HepG2 (cell line): ENCODE data around the gene FNDC3B. TPM values are rescaled to one million over a fixed set of nuclear protein-coding genes. Genes with fewer than 3 reads are reported as not detected.

Experiments used
- CCAR2 ChIP-seq: fragments of 200-400 bp; formaldehyde crosslinking; optimal IDR thresholded peaks from 2 replicates; pipeline ENCODE3; 2018; ENCODE audit warnings: low read depth, mild to moderate bottlenecking, low read length, moderate library complexity
- CREM ChIP-seq, 2 experiments: sonication (generic) in 1 of 2; formaldehyde crosslinking in 1 of 2; IDR thresholded peaks; 2 replicates each; pipeline versions ENCODE4 v1.4.0 to v1.6.1; 2016 to 2020; ENCODE audit warnings: antibody characterized with exemption in 1 of 2, mild to moderate bottlenecking in 1 of 2, missing genetic modification reagents in 1 of 2
- EZH2 ChIP-seq: conservative IDR thresholded peaks from 2 replicates; pipeline ENCODE4 v1.6.1; 2012; ENCODE audit warnings: mild to moderate bottlenecking, low read depth, low read length, moderate library complexity
- FOXO1 ChIP-seq: sonication (generic); formaldehyde crosslinking; IDR thresholded peaks from 2 replicates; pipeline ENCODE4 v1.4.0; 2020; ENCODE audit warnings: missing genetic modification reagents
- FOXP1 ChIP-seq, 2 experiments: fragments of 450-650 bp in 1 of 2; IDR thresholded peaks; 2 replicates each; pipeline ENCODE4 v1.6.1; 2017 to 2018; ENCODE audit warnings: antibody characterized with exemption in 1 of 2
- HOXA7 ChIP-seq: sonication (generic); formaldehyde crosslinking; IDR thresholded peaks from 2 replicates; pipeline ENCODE4 v1.8.1; 2022; ENCODE audit warnings: mild to moderate bottlenecking, missing genetic modification reagents, moderate library complexity
- MAZ ChIP-seq, 2 experiments: sonication (generic) in 1 of 2; formaldehyde crosslinking in 1 of 2; IDR thresholded peaks; 2 replicates each; pipeline versions ENCODE4 v1.5.0 to v1.6.1; 2012 to 2020; ENCODE audit warnings: low read depth in 2 of 2, mild to moderate bottlenecking in 2 of 2, borderline replicate concordance in 1 of 2, improper control_type of control experiment in 1 of 2, low read length in 1 of 2, missing genetic modification reagents in 1 of 2, moderate library complexity in 1 of 2
- MBD4 ChIP-seq: IDR thresholded peaks from 2 replicates; pipeline ENCODE4 v1.6.1; 2012; ENCODE audit warnings: low read length, inconsistent platforms, borderline replicate concordance
- REL ChIP-seq: sonication (generic); formaldehyde crosslinking; conservative IDR thresholded peaks from 2 replicates; pipeline ENCODE4 v1.8.0; 2022; ENCODE audit warnings: mild to moderate bottlenecking, missing genetic modification reagents, moderate library complexity
- THAP9 ChIP-seq: sonication (generic); formaldehyde crosslinking; IDR thresholded peaks from 2 replicates; pipeline ENCODE4; 2020; ENCODE audit warnings: missing genetic modification reagents, mild to moderate bottlenecking, borderline replicate concordance
- ZBTB42 ChIP-seq: sonication (generic); formaldehyde crosslinking; IDR thresholded peaks from 2 replicates; pipeline ENCODE4 v1.5.0; 2020; ENCODE audit warnings: mild to moderate bottlenecking, missing genetic modification reagents
- ZNF121 ChIP-seq: sonication (generic); formaldehyde crosslinking; IDR thresholded peaks from 2 replicates; pipeline ENCODE4 v1.5.0; 2020; ENCODE audit warnings: mild to moderate bottlenecking, missing genetic modification reagents
- ZNF17 ChIP-seq: sonication (generic); formaldehyde crosslinking; IDR thresholded peaks from 2 replicates; pipeline ENCODE4 v1.5.0; 2020; ENCODE audit warnings: mild to moderate bottlenecking, missing genetic modification reagents
- ZNF234 ChIP-seq: sonication (generic); formaldehyde crosslinking; conservative IDR thresholded peaks from 2 replicates; pipeline ENCODE4 v1.5.1; 2020; ENCODE audit warnings: mild to moderate bottlenecking, missing genetic modification reagents
- ZNF235 ChIP-seq: sonication (generic); formaldehyde crosslinking; IDR thresholded peaks from 2 replicates; pipeline ENCODE4 v1.8.1; 2023; ENCODE audit warnings: mild to moderate bottlenecking, missing genetic modification reagents, borderline replicate concordance
- ZNF260 ChIP-seq: sonication (generic); formaldehyde crosslinking; IDR thresholded peaks from 2 replicates; pipeline ENCODE4 v1.4.0; 2020; ENCODE audit warnings: missing genetic modification reagents, low read depth, mild to moderate bottlenecking, borderline replicate concordance
- ZNF296 ChIP-seq: sonication (generic); formaldehyde crosslinking; conservative IDR thresholded peaks from 2 replicates; pipeline ENCODE4 v1.5.0; 2020; ENCODE audit warnings: mild to moderate bottlenecking, missing genetic modification reagents
- ZNF484 ChIP-seq: sonication (generic); formaldehyde crosslinking; IDR thresholded peaks from 2 replicates; pipeline ENCODE4 v1.5.1; 2020; ENCODE audit warnings: mild to moderate bottlenecking, low read depth, missing genetic modification reagents, borderline replicate concordance
- ZNF781 ChIP-seq: sonication (generic); formaldehyde crosslinking; IDR thresholded peaks from 2 replicates; pipeline ENCODE4 v1.5.1; 2020; ENCODE audit warnings: borderline replicate concordance, mild to moderate bottlenecking, missing genetic modification reagents; ENCODE audit errors: not compliant biosample characterization
- ZSCAN21 ChIP-seq: sonication (generic); formaldehyde crosslinking; IDR thresholded peaks from 2 replicates; pipeline ENCODE4 v1.8.0; 2022; ENCODE audit warnings: mild to moderate bottlenecking, missing genetic modification reagents, moderate library complexity, borderline replicate concordance
- polyA plus RNA-seq, 8 experiments: library from polyadenylated mRNA; depleted of rRNA in 3 of 8; stranded (reverse) in 7 of 8; unstranded in 1 of 8; fragments of >200 nt; fragmentation: Illumina TruSeq in 4 of 8; extraction: Trizol in 4 of 8; gene quantifications; 2 replicates each; pipeline versions ENCODE4 v1.2.1 to v1.2.3, GENCODE V29; 2011 to 2016; ENCODE audit warnings: low read depth in 4 of 8, missing spikeins in 1 of 8, mixed read lengths in 1 of 8; ENCODE audit not compliant: insufficient read depth in 1 of 8
- total RNA-seq, 5 experiments: library from RNA; depleted of rRNA; stranded (reverse); fragments of >200 nt; fragmentation: Illumina TruSeq; extraction: Trizol; gene quantifications; 2 replicates each; pipeline ENCODE4 v1.2.3, GENCODE V29; 2016; ENCODE audit warnings: low read depth in 1 of 5
- TF ChIP-seq, protein P1 (sequence below), 2 experiments: IDR thresholded peaks; 2 replicates each; pipeline ENCODE4 v1.6.1; 2011 to 2012; ENCODE audit warnings: low read length in 2 of 2, borderline replicate concordance in 1 of 2, low read depth in 1 of 2, mild to moderate bottlenecking in 1 of 2, moderate library complexity in 1 of 2
- TF ChIP-seq, protein P2 (sequence below): IDR thresholded peaks from 2 replicates; pipeline ENCODE4 v1.6.1; 2016; ENCODE audit warnings: mild to moderate bottlenecking, missing biosample characterization, missing genetic modification reagents

FNDC3B gene
- total and polyA plus RNA-seq, 2 of the 13 experiments (the other 11 are each of a cell fraction or from before 2014, with no cell fraction given) = 74.8 to 103 TPM

- TF ChIP-seq, protein P1, sequence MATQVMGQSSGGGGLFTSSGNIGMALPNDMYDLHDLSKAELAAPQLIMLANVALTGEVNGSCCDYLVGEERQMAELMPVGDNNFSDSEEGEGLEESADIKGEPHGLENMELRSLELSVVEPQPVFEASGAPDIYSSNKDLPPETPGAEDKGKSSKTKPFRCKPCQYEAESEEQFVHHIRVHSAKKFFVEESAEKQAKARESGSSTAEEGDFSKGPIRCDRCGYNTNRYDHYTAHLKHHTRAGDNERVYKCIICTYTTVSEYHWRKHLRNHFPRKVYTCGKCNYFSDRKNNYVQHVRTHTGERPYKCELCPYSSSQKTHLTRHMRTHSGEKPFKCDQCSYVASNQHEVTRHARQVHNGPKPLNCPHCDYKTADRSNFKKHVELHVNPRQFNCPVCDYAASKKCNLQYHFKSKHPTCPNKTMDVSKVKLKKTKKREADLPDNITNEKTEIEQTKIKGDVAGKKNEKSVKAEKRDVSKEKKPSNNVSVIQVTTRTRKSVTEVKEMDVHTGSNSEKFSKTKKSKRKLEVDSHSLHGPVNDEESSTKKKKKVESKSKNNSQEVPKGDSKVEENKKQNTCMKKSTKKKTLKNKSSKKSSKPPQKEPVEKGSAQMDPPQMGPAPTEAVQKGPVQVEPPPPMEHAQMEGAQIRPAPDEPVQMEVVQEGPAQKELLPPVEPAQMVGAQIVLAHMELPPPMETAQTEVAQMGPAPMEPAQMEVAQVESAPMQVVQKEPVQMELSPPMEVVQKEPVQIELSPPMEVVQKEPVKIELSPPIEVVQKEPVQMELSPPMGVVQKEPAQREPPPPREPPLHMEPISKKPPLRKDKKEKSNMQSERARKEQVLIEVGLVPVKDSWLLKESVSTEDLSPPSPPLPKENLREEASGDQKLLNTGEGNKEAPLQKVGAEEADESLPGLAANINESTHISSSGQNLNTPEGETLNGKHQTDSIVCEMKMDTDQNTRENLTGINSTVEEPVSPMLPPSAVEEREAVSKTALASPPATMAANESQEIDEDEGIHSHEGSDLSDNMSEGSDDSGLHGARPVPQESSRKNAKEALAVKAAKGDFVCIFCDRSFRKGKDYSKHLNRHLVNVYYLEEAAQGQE (IDR thresholded peaks at IDR 0.05; ENCODE audit: borderline replicate concordance in 1 of 2, low read depth in 1 of 2, low read length in 2 of 2) = peak in 1 of 2 experiments; percentile 68; a peak in 1 of 4 replicates
- TF ChIP-seq ZNF235 (CRISPR knock-in tag) = no peak
- no peak for TF ChIP-seq ZNF260
- TF ChIP-seq ZNF296 = no peak; the same call in 1 of the 2 replicates
- 0 out of 2 replicates have a peak, but pooled peaks have one; percentile 43 for TF ChIP-seq CREM (IDR thresholded peaks at IDR 0.05)
- no peak for TF ChIP-seq CREM (CRISPR knock-in tag; IDR thresholded peaks at IDR 0.05)
- no peak for TF ChIP-seq REL
- no peak for TF ChIP-seq ZNF17 (CRISPR knock-in tag)
- peak; percentile 86; the same call in 1 of the 2 replicates for TF ChIP-seq ZBTB42 (CRISPR knock-in tag)
- TF ChIP-seq ZNF121 (CRISPR knock-in tag) = peak; percentile 53; the same call in 1 of the 2 replicates
- TF ChIP-seq ZNF484 (CRISPR knock-in tag) = no peak
- TF ChIP-seq FOXP1 (IDR thresholded peaks at IDR 0.05) = no peak
- TF ChIP-seq FOXP1 (CRISPR knock-in tag; IDR thresholded peaks at IDR 0.05) = no peak
- no peak for TF ChIP-seq MAZ (IDR thresholded peaks at IDR 0.05; ENCODE audit: borderline replicate concordance, low read depth, low read length)
- TF ChIP-seq MAZ (CRISPR knock-in tag; IDR thresholded peaks at IDR 0.05; ENCODE audit: low read depth) = no peak; the same call in 1 of the 2 replicates
- no peak for TF ChIP-seq HOXA7 (CRISPR knock-in tag)
- peak; percentile 53 for TF ChIP-seq ZSCAN21 (CRISPR knock-in tag)
- TF ChIP-seq CCAR2 = no peak
- TF ChIP-seq ZNF781 (CRISPR knock-in tag) = no peak
- no peak for TF ChIP-seq MBD4
- no peak for TF ChIP-seq EZH2
- TF ChIP-seq, protein P2, sequence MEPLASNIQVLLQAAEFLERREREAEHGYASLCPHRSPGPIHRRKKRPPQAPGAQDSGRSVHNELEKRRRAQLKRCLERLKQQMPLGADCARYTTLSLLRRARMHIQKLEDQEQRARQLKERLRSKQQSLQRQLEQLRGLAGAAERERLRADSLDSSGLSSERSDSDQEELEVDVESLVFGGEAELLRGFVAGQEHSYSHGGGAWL (CRISPR knock-in tag) = peak; percentile 80; the same call in 1 of the 2 replicates
- TF ChIP-seq FOXO1 (CRISPR knock-in tag) = no peak
- no peak; the same call in 1 of the 2 replicates for TF ChIP-seq ZNF234
- peak; percentile 78; the same call in 1 of the 2 replicates for TF ChIP-seq THAP9 (CRISPR knock-in tag)
Observed at GRCh38 chr3:172039436-172040077, at the start of gene FNDC3B (continued).
